Measurements from ENCODE around the gene STK32C. TPM values are rescaled to one million over a fixed set of nuclear protein-coding genes. Genes with fewer than 3 reads are reported as not detected.

The STK32C gene
- total RNA-seq, 1 donor from 2014 or later: 13.8 TPM

- intact Hi-C loops (cut with micrococcal nuclease): no loop called here
- Mint-ChIP-seq H3K9me3 (no peaks in the 10 kb centered on the region), H3K27ac (no peak overlapping the region), H3K27me3 (no peaks in the 10 kb centered on the region), H3K4me1 (peaks cover 8% of the 10 kb centered on the region), H3K4me3 (no peak overlapping the region), H3K36me3 (ENCODE audit: low read depth) (no peaks in the 10 kb centered on the region)
- CTCF ChIA-PET: no interaction called here
- TF ChIP-seq CTCF (IDR thresholded peaks at IDR 0.05): no peak
- POLR2A ChIA-PET: no interaction called here
- ATAC-seq (ENCODE audit: low read depth) (no peak), DNase-seq (no peak)
Measured at GRCh38 chr10:132158823-132159222, 148.9 kb downstream of the STK32C start.

GRCh38 chr10:132158122-132158741 lies 149.5 kb downstream of the STK32C start:
- ChIA-PET POLR2A (no interaction called here), CTCF (no interaction called here)
- ATAC-seq (ENCODE audit: low read depth) (no peak), DNase-seq (no peak)
- H3K4me1 Mint-ChIP-seq: peaks cover 8% of the 10 kb centered on the region
- no peak for TF ChIP-seq CTCF (IDR thresholded peaks at IDR 0.05)
- H3K9me3 Mint-ChIP-seq: no peaks in the 10 kb centered on the region
- H3K36me3 Mint-ChIP-seq (ENCODE audit: low read depth): no peaks in the 10 kb centered on the region
- no peak overlapping the region for H3K27ac Mint-ChIP-seq
- H3K27me3 Mint-ChIP-seq: no peaks in the 10 kb centered on the region
- intact Hi-C loops (cut with micrococcal nuclease): no loop called here
- H3K4me3 Mint-ChIP-seq: no peak overlapping the region

Other genes with a start within 250 kb of the STK32C start
- 0.05 and 0.09 TPM in 2 replicates for gene JAKMIP3, start 242.0 kb downstream of the STK32C start, total RNA-seq
- gene DPYSL4, start 121.0 kb downstream of the STK32C start, total RNA-seq: 0.53 and 0.78 TPM in 2 replicates
- 9.1 and 15.2 TPM in 2 replicates for gene LRRC27, start 24.2 kb upstream of the STK32C start, total RNA-seq
- gene PWWP2B, start 89.2 kb upstream of the STK32C start, total RNA-seq: 12.8 and 13.4 TPM in 2 replicates
- 20.5 and 24.9 TPM in 2 replicates for gene INPP5A, start 229.8 kb upstream of the STK32C start, total RNA-seq